ENCODE results near the gene ANKRD1.
"Not testable (repeated sequence)": the region's sequence is repeated elsewhere in the genome, so short reads cannot be mapped to it uniquely, and the experiment has no call there.

The ANKRD1 gene

DNA sequence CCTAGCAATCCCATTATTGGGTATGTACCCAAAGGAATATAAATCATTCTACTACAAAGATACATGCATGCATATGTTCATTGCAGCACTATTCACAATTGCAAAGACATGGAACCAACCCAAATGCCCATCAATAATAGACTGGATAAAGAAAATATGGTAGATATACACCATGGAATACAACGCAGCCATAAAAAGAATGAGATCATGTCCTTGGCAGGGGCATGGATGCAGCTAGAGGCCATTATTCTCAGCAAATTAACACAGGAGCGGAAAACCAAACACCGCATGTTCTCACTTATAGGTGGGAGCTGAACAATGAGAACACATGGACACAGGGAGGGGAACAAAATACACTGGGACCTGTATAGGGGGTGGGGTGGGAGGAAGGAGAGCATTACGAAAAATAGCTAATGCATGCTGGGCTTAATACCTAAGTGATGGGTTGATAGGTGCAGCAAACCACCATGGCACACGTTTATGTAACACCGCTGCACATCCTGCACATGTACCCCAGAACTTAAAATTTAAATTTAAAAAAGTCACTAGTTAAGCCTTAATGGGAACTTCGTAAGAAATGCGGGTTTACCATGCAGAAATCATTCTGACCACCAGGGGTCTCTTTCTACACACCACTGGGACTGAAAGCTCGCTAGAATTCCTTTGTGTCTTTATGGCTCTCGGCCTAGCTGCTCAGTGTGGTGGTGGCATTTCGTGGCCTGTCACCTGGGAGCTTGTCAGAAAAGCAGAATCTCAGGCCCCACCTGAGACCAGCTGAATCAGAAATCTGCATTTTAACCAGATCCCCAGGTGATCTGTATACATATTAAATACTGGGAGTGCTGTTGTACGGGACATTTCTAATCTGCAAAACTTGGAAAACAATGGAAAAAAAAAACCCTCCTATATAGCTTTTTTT, 9.5 kb downstream of the ANKRD1 start:
- DNase-seq, result peak; percentile 59

DNA sequence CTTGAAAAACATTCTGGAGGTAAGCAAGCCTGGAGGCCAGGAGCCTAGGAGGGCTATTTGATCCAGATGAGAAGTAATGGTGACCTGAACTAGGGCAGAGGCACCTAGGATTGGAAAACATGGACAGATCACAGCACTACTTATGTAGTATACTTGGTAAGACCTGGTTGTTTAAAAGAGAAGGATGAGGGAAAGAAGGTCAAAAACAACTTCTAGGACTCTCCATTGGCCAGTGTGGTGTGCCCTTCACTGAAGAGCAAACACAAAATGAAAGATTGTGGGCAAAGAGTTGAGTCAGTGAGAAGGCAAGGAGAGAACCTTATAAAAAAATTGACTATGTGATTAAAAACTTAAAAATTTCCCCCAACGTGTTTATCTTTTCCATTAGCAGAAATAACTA, 14.3 kb downstream of the ANKRD1 start:
- DNase-seq, result no peak

DNA sequence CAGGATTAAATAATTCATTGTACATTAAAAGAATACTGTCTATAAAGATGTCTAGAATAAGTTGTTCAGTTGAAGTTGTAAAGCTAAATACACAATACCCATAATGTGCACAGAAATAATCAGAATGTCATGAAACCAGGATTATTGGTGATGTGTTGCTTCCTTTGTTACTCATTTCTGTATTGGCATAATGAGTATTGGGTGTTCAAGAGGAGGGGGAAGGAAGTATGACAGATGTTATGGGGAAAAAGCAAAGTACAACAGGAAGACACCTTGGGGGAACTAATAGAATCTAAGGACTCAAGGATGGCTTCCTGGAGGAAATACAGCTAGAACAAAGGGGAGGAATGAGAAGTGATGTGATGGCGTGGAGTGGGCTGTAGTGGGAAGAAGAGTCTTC, 15.0 kb downstream of the ANKRD1 start:
- DNase-seq, result no peak

DNA sequence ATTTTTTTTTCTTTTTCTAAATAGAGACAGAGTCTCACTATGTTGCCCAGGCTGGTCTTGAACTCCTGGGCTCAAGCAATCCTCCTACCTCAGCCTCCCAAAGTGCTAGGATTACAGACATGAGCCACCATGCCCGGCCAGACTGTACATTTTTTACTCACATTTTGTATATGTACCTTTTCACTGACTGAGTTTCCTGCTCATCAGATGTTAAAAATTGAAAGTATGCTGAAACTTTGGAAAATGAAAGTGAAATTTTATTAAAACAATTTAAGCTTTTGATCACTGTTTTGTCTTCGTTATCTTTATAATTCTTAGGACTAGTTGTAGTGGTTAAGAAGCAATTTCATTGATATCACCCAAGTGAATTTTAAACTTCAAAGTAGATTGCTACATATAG, 24.0 kb downstream of the ANKRD1 start:
- not testable (repeated sequence) for DNase-seq

DNA sequence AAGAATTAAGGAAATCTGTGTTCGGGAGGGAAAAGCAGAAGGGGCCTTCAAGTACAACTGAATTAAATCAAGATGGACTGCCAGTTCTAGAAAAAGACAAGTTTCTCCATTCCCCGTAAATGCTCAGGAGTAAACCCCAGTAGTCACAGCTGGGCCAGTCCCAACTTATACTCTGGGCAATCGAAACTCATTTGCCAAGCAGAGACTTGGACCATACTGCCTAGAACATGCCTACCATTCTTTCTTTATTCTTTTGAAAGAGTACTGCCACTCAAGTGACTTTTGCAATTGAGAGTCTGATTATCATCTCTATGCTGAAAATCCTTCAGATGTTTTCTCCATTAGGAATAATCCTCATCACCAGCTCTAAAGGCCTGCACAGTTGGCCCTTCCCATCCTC, 27.7 kb downstream of the ANKRD1 start:
- no peak for DNase-seq

DNA sequence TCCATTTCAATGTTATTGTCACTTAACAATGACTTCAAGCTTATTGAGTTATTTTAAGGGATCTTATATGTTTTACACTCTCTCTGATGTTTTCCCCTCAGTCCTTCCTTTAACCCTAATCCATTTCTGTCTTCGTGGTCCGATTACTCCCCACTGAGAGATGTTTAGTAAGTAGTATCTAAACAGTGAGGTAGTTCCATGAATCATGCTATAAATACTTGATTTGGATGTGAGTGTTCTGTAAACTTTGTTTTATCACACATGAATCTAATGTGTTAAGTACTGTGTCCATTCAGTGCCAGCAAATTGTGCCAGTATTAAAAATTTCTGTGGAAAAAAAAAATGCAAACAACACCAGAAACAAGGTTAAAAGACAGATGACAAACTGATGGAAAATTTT, 30.5 kb downstream of the ANKRD1 start:
- DNase-seq, result no peak

DNA sequence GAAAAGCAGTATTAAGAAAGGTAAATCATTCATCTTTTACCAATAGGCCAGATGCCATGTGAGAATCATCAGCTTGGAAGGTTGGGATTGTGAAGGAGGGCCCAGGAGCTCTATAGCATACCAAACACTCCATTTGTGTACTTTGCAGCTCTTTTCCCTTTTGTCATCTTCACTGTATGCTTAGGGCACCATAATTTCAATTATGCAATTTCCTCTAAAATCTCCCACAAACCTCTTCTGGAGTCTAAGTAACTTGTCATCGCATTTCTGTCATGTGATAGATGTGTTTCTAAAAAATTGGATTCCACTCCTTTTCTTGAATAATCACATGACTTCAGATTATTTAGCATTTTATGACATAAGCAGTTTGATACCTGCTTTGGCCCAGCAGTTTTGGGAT, 31.3 kb downstream of the ANKRD1 start:
- DNase-seq, result no peak

DNA sequence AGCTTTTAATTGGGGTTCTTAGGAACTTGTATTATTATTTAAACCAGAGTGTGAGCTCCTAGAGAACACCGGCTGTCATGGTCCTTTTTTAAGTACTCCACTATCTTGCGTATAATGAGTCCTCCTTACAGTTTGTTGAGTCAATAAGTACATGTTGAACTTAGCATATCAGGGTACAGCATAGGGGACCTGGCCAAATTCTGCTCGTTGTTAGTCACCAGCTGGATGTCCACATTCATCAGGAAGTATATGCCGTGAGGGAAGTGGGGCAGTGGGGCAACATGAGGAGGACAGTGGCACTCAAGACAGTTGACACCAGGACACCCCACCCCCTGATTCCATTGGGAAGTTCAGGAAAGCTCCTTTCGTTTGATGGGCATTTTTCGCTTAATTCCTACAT, 32.5 kb downstream of the ANKRD1 start:
- no peak for DNase-seq

DNA sequence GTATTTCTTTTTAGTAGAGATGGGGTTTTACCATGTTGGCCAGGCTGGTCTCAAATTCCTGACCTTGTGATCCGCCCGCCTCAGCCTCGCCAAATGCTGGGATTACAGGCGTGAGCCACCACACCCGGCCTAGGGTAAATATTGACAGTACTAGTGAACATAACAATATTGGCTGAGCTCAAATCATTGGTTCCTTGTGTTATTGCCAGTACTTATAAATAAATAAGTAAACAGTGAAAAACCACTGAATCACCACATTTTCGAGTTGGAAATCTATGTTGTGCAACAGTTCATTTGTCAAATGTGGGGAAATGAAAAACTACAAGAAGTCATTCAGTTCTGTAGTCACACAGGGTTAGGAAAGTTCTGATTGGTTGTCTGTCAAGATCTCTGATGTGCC, 33.3 kb downstream of the ANKRD1 start:
- DNase-seq, result no peak

DNA sequence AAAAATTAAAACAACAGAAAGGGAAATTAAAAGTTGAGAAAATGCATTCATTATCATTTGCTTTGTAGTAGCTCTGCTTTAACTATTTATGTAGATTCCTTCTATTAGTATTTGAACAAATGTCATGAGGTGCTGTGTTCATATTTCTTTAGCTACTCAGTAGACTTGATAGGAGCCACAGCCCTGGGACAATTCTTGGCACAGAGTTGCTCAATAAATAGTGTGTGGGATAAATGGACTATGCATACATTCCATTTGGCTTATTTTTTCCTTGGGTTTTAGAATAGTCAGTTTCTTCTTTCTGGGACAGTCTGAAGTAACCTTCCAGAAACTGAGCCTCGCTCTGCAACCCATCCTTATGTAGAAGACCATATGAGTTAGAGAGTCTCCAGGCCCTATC, 35.7 kb downstream of the ANKRD1 start:
- DNase-seq, result no peak

DNA sequence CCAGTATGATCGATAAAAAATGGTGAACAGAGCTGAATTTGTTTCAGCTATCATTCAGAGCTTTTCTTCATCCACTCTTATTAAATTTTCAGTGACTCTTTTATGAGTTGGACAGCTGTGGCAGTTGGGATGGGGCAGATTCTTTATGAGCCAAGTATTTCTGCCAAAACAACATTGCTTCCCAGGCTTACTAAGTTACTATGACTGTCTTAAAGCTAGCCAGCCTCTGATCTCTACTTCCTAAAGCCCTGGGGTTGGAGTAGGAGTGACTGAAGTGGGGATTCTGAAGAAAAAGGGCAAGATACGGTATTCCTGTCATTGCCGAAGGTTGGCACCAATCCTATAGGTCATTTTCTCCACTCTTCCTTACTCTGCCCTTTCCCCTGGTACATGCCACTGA, 36.5 kb downstream of the ANKRD1 start:
- no peak for DNase-seq

DNA sequence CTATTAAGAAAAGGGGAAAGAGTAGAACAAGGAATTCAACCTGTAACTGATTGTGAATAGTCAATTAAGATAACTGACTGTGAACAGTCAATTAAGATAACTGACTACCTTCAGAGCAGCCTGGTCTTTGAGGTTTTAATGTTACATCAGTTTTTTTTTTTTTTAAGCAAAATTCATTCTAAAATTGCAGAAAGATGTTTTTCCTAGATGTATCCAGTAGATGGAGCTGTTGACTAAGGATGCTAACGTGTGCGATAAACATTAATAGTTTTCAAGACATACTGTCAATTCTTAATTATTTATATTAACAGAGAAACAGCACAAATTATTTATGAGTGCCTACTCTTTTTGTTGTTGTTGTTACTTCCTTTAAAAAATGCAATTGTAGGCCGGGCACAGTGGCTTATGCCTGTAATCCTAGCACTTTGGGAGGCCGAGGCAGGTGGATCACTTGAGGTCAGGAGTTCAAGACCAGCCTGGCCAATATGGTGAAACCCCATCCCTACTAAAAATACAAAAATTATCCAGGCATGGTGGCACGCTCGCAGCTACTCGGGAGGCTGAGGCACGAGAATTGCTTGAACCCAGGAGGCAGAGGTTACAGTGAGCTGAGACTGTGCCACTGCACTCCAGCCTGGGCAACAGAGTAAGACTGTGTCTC, 40.7 kb downstream of the ANKRD1 start:
- peak; percentile 50 for DNase-seq

DNA sequence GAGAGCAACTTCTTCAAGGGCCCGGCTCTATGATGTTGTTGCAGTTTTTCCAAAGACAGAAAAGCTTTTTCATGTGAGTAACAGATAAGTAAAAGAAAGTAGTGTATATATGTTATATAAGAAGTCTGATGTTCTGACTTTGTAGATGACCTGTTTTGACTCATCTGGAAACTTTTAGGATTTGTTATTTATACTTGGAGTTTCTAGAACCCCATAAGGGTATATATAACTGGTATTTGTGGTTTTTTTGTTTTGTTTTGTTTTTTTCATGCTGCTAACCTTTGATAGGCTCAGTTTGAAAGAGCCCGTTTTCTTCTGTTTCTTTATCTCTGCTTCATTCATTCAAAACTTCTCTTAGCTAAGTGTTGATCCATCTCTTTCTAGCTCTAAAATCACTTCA, 41.8 kb downstream of the ANKRD1 start:
- no peak for DNase-seq

DNA sequence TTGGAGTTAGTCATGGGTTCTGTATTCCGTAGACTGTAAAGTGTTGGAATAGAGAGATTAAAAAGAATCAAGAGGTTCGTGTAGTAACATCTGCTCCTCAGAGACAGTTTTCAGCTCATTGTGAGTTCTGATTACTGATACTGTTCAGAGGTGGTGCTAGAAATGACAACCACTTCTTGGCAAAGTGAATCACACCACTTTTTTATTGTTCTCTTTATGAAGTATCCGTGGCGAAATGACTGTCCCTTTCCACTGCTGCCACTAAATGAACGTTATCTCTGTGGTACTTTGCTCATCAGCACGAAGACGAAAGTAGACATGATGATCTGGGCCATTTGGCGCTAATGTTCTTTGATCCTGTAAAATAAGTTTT, 48.3 kb downstream of the ANKRD1 start:
- no peak for DNase-seq

DNA sequence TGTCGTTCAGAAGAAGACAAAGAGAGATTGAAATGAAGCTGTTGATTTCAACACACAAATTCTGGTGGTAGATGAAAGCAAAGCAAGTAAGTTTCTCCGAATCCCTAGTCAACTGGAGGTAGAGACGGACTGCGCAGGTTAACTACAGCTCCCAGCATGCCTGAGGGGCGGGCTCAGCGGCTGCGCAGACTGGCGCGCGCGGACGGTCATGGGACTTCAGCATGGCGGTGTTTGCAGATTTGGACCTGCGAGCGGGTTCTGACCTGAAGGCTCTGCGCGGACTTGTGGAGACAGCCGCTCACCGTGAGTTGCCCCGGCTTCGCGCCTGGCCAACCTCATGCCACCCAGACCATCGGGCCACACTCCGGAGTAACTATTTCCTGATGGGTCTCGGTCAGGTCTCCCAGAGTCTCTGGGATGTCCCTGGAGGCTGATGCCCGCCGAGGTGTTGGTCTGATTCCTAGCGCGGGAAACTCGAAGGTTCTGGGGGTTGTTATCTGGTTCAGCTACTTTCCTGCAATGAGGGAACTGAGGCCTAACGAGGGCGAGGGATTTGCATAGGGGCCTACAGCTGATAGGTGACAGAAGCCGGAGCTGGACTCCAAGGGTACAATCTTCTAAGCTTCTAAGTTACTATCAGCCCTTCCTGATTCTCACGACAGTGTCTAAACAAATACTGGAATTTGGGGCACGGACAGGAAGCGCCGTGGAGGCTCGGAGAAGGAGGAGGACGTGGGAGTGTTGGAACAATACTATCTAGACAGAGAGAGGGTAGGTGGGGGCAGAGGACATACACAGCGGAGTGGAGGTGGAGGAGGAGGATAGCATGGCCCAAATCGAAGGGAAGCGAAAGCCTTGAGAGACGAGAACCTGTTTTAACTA, 48.9 kb downstream of the ANKRD1 start, which contains the start of gene RPP30:
TSS of gene RPP30 (plus strand) at position 209 of the 882 bp plus-strand sequence. CDS start at position 222, 13 bp downstream.
- peak; percentile 14 for DNase-seq

DNA sequence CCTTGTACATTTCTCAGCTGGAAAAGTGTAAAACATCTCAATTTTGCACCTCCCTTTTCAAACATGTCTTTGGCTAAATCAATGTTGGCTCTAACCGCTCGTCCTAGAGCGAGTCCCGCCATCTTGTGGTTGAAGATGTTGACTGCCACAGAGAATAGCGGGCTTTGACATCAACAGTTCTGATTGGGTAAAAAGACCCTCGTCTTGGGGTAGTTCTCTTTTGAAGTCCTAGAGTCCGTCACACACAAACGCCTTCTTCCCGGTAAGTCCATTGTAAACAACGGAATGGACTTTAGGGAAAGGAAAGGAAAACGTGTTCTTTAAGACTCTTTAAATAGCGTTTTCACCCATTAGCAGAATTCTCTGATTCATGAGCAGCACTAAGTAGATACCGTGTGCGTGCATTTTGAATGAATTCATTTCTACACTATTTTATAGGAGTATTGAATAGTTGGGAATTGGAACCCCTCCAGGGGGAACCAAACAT, 49.6 kb downstream of the ANKRD1 start:
- no peak for DNase-seq

DNA sequence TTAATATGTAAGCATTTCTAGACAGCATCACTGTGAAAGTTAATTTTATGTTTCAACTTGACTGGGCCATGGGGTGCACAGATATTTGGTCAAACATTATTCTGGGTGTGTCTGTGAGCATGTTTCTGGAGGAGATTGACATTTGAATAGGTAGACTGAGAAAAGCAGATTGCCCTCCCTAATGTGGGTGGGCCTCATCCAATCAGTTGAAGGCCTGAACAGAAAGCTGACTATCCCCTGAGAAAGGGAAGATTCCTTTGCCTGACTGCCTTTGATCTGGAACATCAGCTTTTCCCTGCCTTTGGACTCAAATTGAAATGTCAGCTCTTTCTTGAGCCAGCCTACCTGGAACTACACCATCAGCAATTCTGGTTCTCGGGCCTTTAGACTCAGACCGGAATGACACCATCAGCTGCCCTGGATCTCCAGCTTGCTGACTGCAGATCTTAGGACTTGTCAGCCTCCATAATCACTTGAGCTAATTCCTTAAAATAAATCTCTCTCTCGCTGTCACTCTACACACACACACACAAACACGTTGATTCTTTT, 54.8 kb downstream of the ANKRD1 start:
- DNase-seq, result no peak

DNA sequence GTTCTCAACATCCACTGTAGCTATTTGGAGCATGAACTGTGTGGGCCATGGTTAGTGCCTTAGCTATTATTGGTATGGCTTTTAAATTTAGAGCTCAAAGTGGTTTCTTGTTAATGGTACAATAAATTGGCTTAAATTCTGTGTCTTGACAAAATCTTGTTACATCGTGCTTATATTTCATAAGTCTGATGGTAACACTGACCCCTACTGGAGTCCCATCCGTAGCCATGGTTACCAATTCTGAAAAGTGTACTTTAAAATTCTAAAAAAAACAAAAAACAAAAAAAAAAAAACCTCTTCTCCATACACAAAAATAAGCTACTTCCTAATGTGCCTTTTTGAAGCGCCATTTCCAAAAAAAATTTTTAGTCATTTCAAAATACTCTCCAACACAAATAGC, 55.5 kb downstream of the ANKRD1 start:
- no peak for DNase-seq

DNA sequence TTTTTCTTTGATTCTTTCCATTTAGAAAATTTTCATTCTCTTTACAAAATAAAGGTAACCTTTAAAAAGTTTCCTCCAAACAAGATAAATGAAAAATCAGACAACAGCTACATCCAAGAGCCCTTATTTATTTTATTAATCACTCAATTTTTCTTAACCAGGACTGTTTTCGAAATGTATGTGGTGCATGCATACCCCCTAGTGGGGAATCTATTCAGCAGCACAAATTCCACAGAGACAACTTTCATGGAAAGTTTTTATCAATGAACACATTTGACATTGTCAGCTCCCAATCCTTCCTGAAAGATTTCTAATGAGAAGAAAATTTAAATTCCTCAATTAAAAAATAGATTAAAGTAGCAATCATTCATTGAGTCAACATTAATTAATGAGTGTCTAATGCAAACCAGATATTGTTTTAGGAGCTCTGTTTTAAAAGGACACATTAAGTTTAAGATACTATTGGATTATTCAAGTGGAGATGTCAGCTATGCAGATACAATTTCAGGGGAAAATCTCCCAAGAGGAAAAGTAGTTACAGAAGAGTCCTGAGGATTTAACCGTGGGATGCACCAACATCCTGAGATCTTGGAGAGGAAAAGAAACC, 57.9 kb downstream of the ANKRD1 start:
- peak; percentile 16 for DNase-seq

All from NCI-H1694 treated with DMSO at 0.1 percent for 48 hours (cell line).